Measurements from ENCODE around the gene CYFIP2.

- TF ChIP-seq CTCF (IDR thresholded peaks at IDR 0.05; ENCODE audit: poor library complexity) (no peak), EZH2 (IDR thresholded peaks at IDR 0.05; ENCODE audit: borderline replicate concordance) (no peak)
These were observed 4.8 kb downstream of the CYFIP2 start for GRCh38 chr5:157270771-157271170.
